Ishikawa (cell line): ENCODE measurements around the gene PODN.

Source experiments
- CREB1 ChIP-seq: IDR thresholded peaks from 2 replicates; pipeline ENCODE4 v1.6.1; 2012; ENCODE audit warnings: low read depth
- EGR1 ChIP-seq: IDR thresholded peaks from 2 replicates; pipeline ENCODE4 v1.6.1; 2012
- EP300 ChIP-seq: IDR thresholded peaks from 2 replicates; pipeline ENCODE4 v1.6.1; 2012; ENCODE audit warnings: borderline replicate concordance
- MAX ChIP-seq: IDR thresholded peaks from 2 replicates; pipeline ENCODE4 v1.6.1; 2012
- TAF1 ChIP-seq: IDR thresholded peaks from 2 replicates; pipeline ENCODE4 v1.6.1; 2012; ENCODE audit warnings: low read depth, mild to moderate bottlenecking
- TCF12 ChIP-seq: IDR thresholded peaks from 2 replicates; pipeline ENCODE4 v1.6.1; 2012; ENCODE audit warnings: low read depth
- TEAD4 ChIP-seq: IDR thresholded peaks from 2 replicates; pipeline ENCODE4 v1.6.1; 2012
- USF1 ChIP-seq: IDR thresholded peaks from 2 replicates; pipeline ENCODE4 v1.6.1; 2012
- YY1 ChIP-seq: IDR thresholded peaks from 2 replicates; pipeline ENCODE4 v1.6.1; 2012; ENCODE audit warnings: low read depth
- ZBTB7A ChIP-seq: IDR thresholded peaks from 2 replicates; pipeline ENCODE4 v1.6.1; 2012; ENCODE audit warnings: low read depth

GRCh38 chr1:53122201-53122885 lies 60.3 kb downstream of the PODN start:
- TF ChIP-seq CREB1 = no peak
- TF ChIP-seq EGR1 = no peak
- TF ChIP-seq TEAD4 = no peak
- TF ChIP-seq MAX = no peak
- no peak for TF ChIP-seq EP300
- no peak for TF ChIP-seq TAF1
- no peak for TF ChIP-seq TCF12
- TF ChIP-seq USF1 = no peak
- no peak for TF ChIP-seq YY1
- TF ChIP-seq ZBTB7A = no peak
